A673 (cell line): ENCODE data around the gene SLC25A31. TPM values are rescaled to one million over a fixed set of nuclear protein-coding genes. Genes with fewer than 3 reads are reported as not detected.

ENCODE experiments used
- BruUV-seq: library from RNA; stranded (reverse); fragments of 400-500 nt; replicated peaks from 2 replicates; lab custom pipeline; 2021; lab: Mats Ljungman, UMichigan
- CTCF ChIA-PET: fragments of 300-600 bp; sonication (Branson Sonifier 250); formaldehyde crosslinking; loops from one replicate; lab custom pipeline; 2022; ENCODE audit warnings: antibody characterized with exemption; lab: Charles Lee
- POLR2A ChIA-PET: fragments of 300-600 bp; sonication (Branson Sonifier 250); formaldehyde crosslinking; loops from one replicate; lab custom pipeline; 2022; ENCODE audit warnings: antibody characterized with exemption; ENCODE audit not compliant: low non-redundant PET; lab: Charles Lee
- DNase-seq: peaks from one replicate; pipeline ENCODE4 v3.0.0-alpha.2; 2015; ENCODE audit warnings: low spot score
- H3K27ac ChIP-seq: fragments of 200-600 bp; sonication (generic); 2 replicates; pipeline ENCODE4 v1.5.1; 2016; ENCODE audit warnings: mixed run types, low read depth, mild to moderate bottlenecking, mixed read lengths, antibody characterized with exemption, low read length; ENCODE audit not compliant: poor library complexity, severe bottlenecking
- H3K27me3 ChIP-seq: fragments of 200-600 bp; sonication (generic); replicated peaks from 2 replicates; pipeline ENCODE4 v1.6.1; 2017; ENCODE audit warnings: mixed run types, low read depth, mild to moderate bottlenecking, mixed read lengths, antibody characterized with exemption, low read length; ENCODE audit not compliant: insufficient read depth, poor library complexity
- H3K36me3 ChIP-seq: fragments of 200-600 bp; sonication (generic); 2 replicates; pipeline ENCODE4 v1.6.1; 2016; ENCODE audit warnings: mixed run types, mild to moderate bottlenecking, mixed read lengths, antibody characterized with exemption, low read length; ENCODE audit not compliant: insufficient read depth, poor library complexity, severe bottlenecking
- H3K4me1 ChIP-seq: fragments of 200-600 bp; sonication (generic); 2 replicates; pipeline ENCODE4 v1.6.1; 2017; ENCODE audit warnings: mixed run types, mild to moderate bottlenecking, mixed read lengths, antibody characterized with exemption, low read length; ENCODE audit not compliant: insufficient read depth, poor library complexity, severe bottlenecking
- H3K4me3 ChIP-seq: fragments of 200-600 bp; sonication (generic); 2 replicates; pipeline ENCODE4 v1.5.1; 2016; ENCODE audit warnings: low read depth, mixed run types, mild to moderate bottlenecking, mixed read lengths, low read length; ENCODE audit not compliant: poor library complexity, severe bottlenecking
- H3K9me3 ChIP-seq: fragments of 200-600 bp; sonication (generic); 2 replicates; pipeline ENCODE4 v1.6.1; 2016; ENCODE audit warnings: mixed run types, low read depth, mild to moderate bottlenecking, mixed read lengths, antibody characterized with exemption, low read length; ENCODE audit not compliant: poor library complexity, severe bottlenecking
- EZH2 ChIP-seq: fragments of 200-600 bp; sonication (generic); IDR thresholded peaks from 2 replicates; pipeline ENCODE4 v1.6.1; 2017; ENCODE audit warnings: borderline replicate concordance, low read depth, mild to moderate bottlenecking, mixed read lengths, antibody characterized with exemption, low read length; ENCODE audit not compliant: poor library complexity, severe bottlenecking
- intact Hi-C: fragments of 100-400 bp; cut with micrococcal nuclease; formaldehyde crosslinking; loops from one replicate; pipeline ENCODE4 v1.10.0; 2022; ENCODE audit not compliant: unreplicated experiment
- total RNA-seq: library from RNA; stranded (reverse); gene quantifications from 2 replicates; pipeline ENCODE4 v1.2.3, GENCODE V29; 2021
- TF ChIP-seq, protein P1 (sequence below): fragments of 300-800, 200-600 bp; sonication (generic); conservative IDR thresholded peaks from 2 replicates; pipeline ENCODE4 v1.5.1; 2017; ENCODE audit warnings: low read depth, mild to moderate bottlenecking, antibody characterized with exemption, low read length, moderate library complexity, mixed read lengths

Gene SLC25A31
- total RNA-seq, 1 experiment from 2014 or later, result not detected

DNA sequence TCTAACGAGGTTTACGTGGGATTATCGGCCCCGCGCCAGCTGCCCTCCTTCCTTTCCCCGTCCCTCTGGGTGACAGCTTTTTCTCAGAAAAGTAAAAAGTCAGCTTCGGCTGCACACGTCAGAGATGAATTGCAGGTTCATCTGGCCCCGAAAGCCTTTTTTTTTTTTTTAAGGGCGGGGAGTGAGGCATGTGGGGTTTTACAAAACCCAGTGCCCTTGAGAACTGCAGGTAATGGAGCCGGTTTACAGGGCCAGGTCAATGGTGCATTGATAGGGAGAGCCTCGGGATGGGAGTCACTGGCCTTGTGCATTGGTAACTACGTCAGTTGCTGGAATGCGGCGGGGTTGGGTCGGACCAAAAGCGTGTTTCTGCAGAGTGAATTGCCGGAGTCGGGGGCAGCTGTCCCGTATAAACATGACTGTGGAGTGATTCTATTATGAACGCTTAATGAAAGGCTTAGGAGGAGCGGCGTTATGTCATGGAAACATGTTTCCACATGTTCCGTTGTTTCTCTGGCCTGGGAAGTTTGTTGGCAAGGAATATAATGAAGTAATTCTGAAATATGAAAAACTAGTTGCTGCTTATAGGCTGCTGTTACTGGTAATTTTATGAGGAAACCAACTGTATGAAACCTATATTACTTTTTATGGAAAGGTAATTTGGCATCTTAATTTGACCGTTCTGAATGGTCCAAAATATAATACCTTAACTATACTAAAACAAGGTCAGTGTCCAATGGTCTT lies 53.0 kb downstream of the SLC25A31 start:
- H3K9me3 ChIP-seq, result no peaks in the 10 kb centered on the region
- CTCF ChIA-PET, result no interaction called here
- no peak overlapping the region for H3K27ac ChIP-seq
- peak overlapping the region; percentile 63 for H3K4me3 ChIP-seq
- H3K36me3 ChIP-seq, result no peaks in the 10 kb centered on the region
- intact Hi-C loops, result loop anchor here (5.0 to 10.0 kb wide), 2 partner anchors 99 to 272 kb away; partner anchors contain the start of gene PLK4
- no peaks in the 10 kb centered on the region for H3K4me1 ChIP-seq
- DNase-seq, result no peak
- H3K27me3 ChIP-seq, result peaks cover 26% of the 10 kb centered on the region
- BruUV-seq, result TSS peak; percentile 45
- TF ChIP-seq, protein P1, sequence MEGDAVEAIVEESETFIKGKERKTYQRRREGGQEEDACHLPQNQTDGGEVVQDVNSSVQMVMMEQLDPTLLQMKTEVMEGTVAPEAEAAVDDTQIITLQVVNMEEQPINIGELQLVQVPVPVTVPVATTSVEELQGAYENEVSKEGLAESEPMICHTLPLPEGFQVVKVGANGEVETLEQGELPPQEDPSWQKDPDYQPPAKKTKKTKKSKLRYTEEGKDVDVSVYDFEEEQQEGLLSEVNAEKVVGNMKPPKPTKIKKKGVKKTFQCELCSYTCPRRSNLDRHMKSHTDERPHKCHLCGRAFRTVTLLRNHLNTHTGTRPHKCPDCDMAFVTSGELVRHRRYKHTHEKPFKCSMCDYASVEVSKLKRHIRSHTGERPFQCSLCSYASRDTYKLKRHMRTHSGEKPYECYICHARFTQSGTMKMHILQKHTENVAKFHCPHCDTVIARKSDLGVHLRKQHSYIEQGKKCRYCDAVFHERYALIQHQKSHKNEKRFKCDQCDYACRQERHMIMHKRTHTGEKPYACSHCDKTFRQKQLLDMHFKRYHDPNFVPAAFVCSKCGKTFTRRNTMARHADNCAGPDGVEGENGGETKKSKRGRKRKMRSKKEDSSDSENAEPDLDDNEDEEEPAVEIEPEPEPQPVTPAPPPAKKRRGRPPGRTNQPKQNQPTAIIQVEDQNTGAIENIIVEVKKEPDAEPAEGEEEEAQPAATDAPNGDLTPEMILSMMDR, result no peak
- TF ChIP-seq EZH2, result no peak
- POLR2A ChIA-PET, result interaction anchor here (0.7 kb wide), 1 partner anchor 105 kb away, joined by 7 read pairs; no protein-coding TSS in a partner anchor

DNA sequence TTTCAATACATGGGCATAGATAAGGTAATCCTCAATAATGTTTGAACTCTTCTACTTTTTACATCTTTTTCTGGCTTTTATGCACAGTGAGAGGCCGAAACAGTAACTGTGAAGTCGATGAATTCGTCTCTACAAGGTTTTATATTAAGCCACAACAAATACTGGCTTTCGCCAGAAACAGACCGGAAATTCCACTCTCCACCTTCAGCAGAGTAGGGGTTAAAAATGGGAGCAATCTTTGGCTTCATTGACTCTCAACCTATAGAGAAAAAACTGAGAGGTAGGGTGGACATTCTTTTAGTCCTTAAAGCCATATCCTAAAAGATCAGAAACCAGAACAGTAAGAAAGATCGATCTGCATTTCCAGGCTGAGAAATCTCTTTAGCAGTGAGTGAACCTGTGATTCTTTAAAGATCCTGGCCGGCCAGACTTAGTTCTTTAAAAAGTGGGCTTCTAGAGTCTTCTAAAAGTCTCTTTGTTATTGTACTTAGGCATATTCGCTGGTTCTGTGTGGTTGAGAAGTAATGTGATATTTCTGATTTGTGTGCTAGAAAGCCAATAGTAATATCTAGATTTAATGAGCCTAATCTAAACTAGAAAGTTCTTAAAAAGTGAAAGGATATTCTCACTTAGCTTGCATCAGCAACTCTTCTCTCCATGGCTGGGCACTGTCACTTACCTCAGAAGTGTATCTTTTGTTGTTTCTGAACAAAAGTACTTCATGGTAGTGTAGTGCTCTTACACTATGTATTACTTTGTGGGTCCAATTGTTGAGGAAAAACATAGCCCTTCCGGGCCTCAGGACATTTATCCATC lies 54.0 kb downstream of the SLC25A31 start:
- H3K27ac ChIP-seq, result no peak overlapping the region
- no peaks in the 10 kb centered on the region for H3K9me3 ChIP-seq
- DNase-seq, result no peak
- H3K4me1 ChIP-seq, result no peaks in the 10 kb centered on the region
- no TSS peak for BruUV-seq
- no peak overlapping the region for H3K4me3 ChIP-seq
- H3K36me3 ChIP-seq, result no peaks in the 10 kb centered on the region
- ChIA-PET CTCF (no interaction called here), POLR2A (no interaction called here)
- H3K27me3 ChIP-seq, result peaks cover 23% of the 10 kb centered on the region
- TF ChIP-seq EZH2, result no peak
- TF ChIP-seq, protein P1, result no peak
- intact Hi-C loops, result loop anchor here (5.0 to 10.0 kb wide), 2 partner anchors 98 to 271 kb away; partner anchors contain the start of gene PLK4

DNA sequence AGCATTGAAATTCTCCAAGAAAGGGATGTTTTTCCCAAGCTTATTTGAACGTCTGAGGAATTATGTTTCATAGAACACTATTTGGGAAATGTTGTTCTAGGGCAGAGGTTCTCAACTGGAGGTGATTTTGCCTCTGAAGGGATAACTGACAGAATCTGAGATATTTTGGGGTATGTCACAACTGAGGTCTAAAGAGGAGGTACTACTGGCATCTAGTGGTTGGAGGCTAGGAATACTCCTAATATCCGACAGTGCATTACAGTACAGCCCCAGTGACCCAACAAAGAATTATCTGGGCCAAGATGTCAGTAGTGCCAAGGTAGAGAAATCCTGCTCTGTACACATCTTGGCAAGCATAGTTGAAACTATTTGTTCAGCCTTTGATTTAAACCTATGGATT lies 58.3 kb downstream of the SLC25A31 start:
- H3K36me3 ChIP-seq, result no peaks in the 10 kb centered on the region
- ChIA-PET CTCF (no interaction called here), POLR2A (no interaction called here)
- DNase-seq, result peak; percentile 47
- no peak overlapping the region for H3K27ac ChIP-seq
- no TSS peak for BruUV-seq
- intact Hi-C loops, result loop anchor here (10.0 kb wide), 1 partner anchor 266 kb away; no protein-coding TSS in a partner anchor
- H3K4me3 ChIP-seq, result no peak overlapping the region
- peaks cover 8% of the 10 kb centered on the region for H3K27me3 ChIP-seq
- no peaks in the 10 kb centered on the region for H3K9me3 ChIP-seq
- H3K4me1 ChIP-seq, result no peaks in the 10 kb centered on the region
- no peak for TF ChIP-seq EZH2
- TF ChIP-seq, protein P1, result peak; percentile 53
